Endodermal cell (in vitro differentiated cells): ENCODE data around the gene ENAH. TPM values are rescaled to one million over a fixed set of nuclear protein-coding genes. Genes with fewer than 3 reads are reported as not detected.

Experiments used
- DNase-seq: peaks from one replicate; pipeline ENCODE4 v3.0.0-alpha.2; 2017
- H3K27ac ChIP-seq: 2 replicates; pipeline ENCODE4 v1.5.1; 2013; ENCODE audit warnings: mild to moderate bottlenecking, low read depth, low read length, moderate library complexity
- H3K27me3 ChIP-seq: 2 replicates; pipeline ENCODE4 v1.6.1; 2013; ENCODE audit warnings: mild to moderate bottlenecking, low read length, moderate library complexity; ENCODE audit not compliant: insufficient read depth, control insufficient read depth, poor library complexity, severe bottlenecking
- H3K36me3 ChIP-seq: 2 replicates; pipeline ENCODE4 v1.7.0; 2013; ENCODE audit warnings: mild to moderate bottlenecking, low read length, moderate library complexity; ENCODE audit not compliant: control insufficient read depth, insufficient read depth
- H3K4me1 ChIP-seq: one replicate; pipeline ENCODE4 v1.7.0; 2013; ENCODE audit warnings: low read length; ENCODE audit not compliant: control insufficient read depth, insufficient read depth
- H3K4me3 ChIP-seq: 2 replicates; pipeline ENCODE4 v1.5.1; 2013; ENCODE audit warnings: mild to moderate bottlenecking, low read length, moderate library complexity
- H3K9ac ChIP-seq: 2 replicates; pipeline ENCODE4 v1.6.1; 2013; ENCODE audit warnings: mild to moderate bottlenecking, low read length, moderate library complexity; ENCODE audit not compliant: poor library complexity, severe bottlenecking; ENCODE audit errors: extremely low read depth
- H3K9me3 ChIP-seq: 2 replicates; pipeline ENCODE4 v1.6.1; 2013; ENCODE audit warnings: mild to moderate bottlenecking, low read length, moderate library complexity; ENCODE audit not compliant: control insufficient read depth
- H3K27ac Mint-ChIP-seq: 2 replicates; pipeline ENCODE4 v1.8.0; 2020; ENCODE audit warnings: mixed read lengths
- H3K27me3 Mint-ChIP-seq: 2 replicates; pipeline ENCODE4 v1.8.0; 2021; ENCODE audit warnings: mild to moderate bottlenecking, mixed read lengths; ENCODE audit not compliant: insufficient read depth
- H3K36me3 Mint-ChIP-seq: 2 replicates; pipeline ENCODE4 v1.8.0; 2020; ENCODE audit warnings: low read depth, mixed read lengths
- H3K4me1 Mint-ChIP-seq: 2 replicates; pipeline ENCODE4 v1.8.0; 2020; ENCODE audit warnings: mixed read lengths
- H3K4me3 Mint-ChIP-seq: 2 replicates; pipeline ENCODE4 v1.8.0; 2020; ENCODE audit warnings: mild to moderate bottlenecking, moderate library complexity, mixed read lengths
- H3K9me3 Mint-ChIP-seq: 2 replicates; pipeline ENCODE4 v1.8.0; 2020; ENCODE audit warnings: mild to moderate bottlenecking, mixed read lengths
- WGBS, 2 experiments: methylation state at CpG; one replicate each; pipeline versions ENCODE4 v1.1.5 to v1.1.7; 2013; ENCODE audit warnings: missing lambda C conversion rate in 2 of 2, mixed read lengths in 1 of 2; ENCODE audit not compliant: insufficient coverage in 1 of 2, insufficient read length in 1 of 2; 5-methylcytosine and 5-hydroxymethylcytosine counted together
- total RNA-seq, 2 donors: library from RNA; stranded (reverse); fragmentation: NEBNext Ultra II Directional in 1 of 2; extraction: Animal tissue kit (Norgen Biotek cat#: 25700) in 1 of 2; gene quantifications; 2 replicates in 1 of 2; 3 replicates in 1 of 2; pipeline ENCODE4 v1.2.1, GENCODE V29; 2021
- TF ChIP-seq, protein P1 (sequence below): fragments of 200-600 bp; sonication (generic); conservative IDR thresholded peaks from 2 replicates; pipeline ENCODE4 v1.5.0; 2021; ENCODE audit warnings: antibody characterized with exemption, mild to moderate bottlenecking

ENAH gene
- total RNA-seq, 2 donors from 2014 or later = 263 to 267 TPM

GRCh38 chr1:225449261-225449660 lies 203.7 kb downstream of the ENAH start:
- H3K9me3 Mint-ChIP-seq = no peaks in the 10 kb centered on the region
- H3K36me3 ChIP-seq = no peaks in the 10 kb centered on the region
- peak; percentile 28 for DNase-seq
- H3K9me3 ChIP-seq = no peaks in the 10 kb centered on the region
- H3K27me3 Mint-ChIP-seq = peaks cover 35% of the 10 kb centered on the region
- no peak overlapping the region for H3K27ac ChIP-seq
- 95 to 96% methylated on average over 4 to 9 of the region's 9 CpGs for WGBS, 2 experiments
- TF ChIP-seq, protein P1, sequence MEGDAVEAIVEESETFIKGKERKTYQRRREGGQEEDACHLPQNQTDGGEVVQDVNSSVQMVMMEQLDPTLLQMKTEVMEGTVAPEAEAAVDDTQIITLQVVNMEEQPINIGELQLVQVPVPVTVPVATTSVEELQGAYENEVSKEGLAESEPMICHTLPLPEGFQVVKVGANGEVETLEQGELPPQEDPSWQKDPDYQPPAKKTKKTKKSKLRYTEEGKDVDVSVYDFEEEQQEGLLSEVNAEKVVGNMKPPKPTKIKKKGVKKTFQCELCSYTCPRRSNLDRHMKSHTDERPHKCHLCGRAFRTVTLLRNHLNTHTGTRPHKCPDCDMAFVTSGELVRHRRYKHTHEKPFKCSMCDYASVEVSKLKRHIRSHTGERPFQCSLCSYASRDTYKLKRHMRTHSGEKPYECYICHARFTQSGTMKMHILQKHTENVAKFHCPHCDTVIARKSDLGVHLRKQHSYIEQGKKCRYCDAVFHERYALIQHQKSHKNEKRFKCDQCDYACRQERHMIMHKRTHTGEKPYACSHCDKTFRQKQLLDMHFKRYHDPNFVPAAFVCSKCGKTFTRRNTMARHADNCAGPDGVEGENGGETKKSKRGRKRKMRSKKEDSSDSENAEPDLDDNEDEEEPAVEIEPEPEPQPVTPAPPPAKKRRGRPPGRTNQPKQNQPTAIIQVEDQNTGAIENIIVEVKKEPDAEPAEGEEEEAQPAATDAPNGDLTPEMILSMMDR = no peak
- H3K27ac Mint-ChIP-seq = no peak overlapping the region
- no peaks in the 10 kb centered on the region for H3K36me3 Mint-ChIP-seq
- no peak overlapping the region for H3K4me3 ChIP-seq
- H3K4me3 Mint-ChIP-seq = no peak overlapping the region
- H3K4me1 Mint-ChIP-seq = peaks cover 20% of the 10 kb centered on the region
- H3K27me3 ChIP-seq = no peaks in the 10 kb centered on the region
- H3K9ac ChIP-seq = no peak overlapping the region
- H3K4me1 ChIP-seq = peaks cover 10% of the 10 kb centered on the region

- Mint-ChIP-seq H3K27me3 (peaks cover 39% of the 10 kb centered on the region), H3K4me3 (no peak overlapping the region), H3K9me3 (no peaks in the 10 kb centered on the region), H3K4me1 (peaks cover 20% of the 10 kb centered on the region), H3K36me3 (no peaks in the 10 kb centered on the region), H3K27ac (no peak overlapping the region)
- Histone ChIP-seq H3K27ac (no peak overlapping the region), H3K36me3 (no peaks in the 10 kb centered on the region), H3K27me3 (no peaks in the 10 kb centered on the region), H3K4me1 (peaks cover 10% of the 10 kb centered on the region), H3K9ac (no peak overlapping the region), H3K9me3 (no peaks in the 10 kb centered on the region), H3K4me3 (no peak overlapping the region)
- 88 to 89% methylated on average over 8 to 9 of the region's 9 CpGs for WGBS, 2 experiments
- DNase-seq = peak; percentile 44
- TF ChIP-seq, protein P1 = no peak
These were observed 204.6 kb downstream of the ENAH start for GRCh38 chr1:225448146-225448805.

GRCh38 chr1:225447650-225448089 lies 205.3 kb downstream of the ENAH start:
- H3K27me3 ChIP-seq = no peaks in the 10 kb centered on the region
- Mint-ChIP-seq H3K4me3 (no peak overlapping the region), H3K27me3 (peaks cover 40% of the 10 kb centered on the region), H3K9me3 (no peaks in the 10 kb centered on the region), H3K4me1 (peaks cover 20% of the 10 kb centered on the region), H3K27ac (no peak overlapping the region), H3K36me3 (no peaks in the 10 kb centered on the region)
- H3K9me3 ChIP-seq = no peaks in the 10 kb centered on the region
- H3K9ac ChIP-seq = no peak overlapping the region
- peaks cover 10% of the 10 kb centered on the region for H3K4me1 ChIP-seq
- DNase-seq = no peak
- TF ChIP-seq, protein P1 = no peak
- no peak overlapping the region for H3K27ac ChIP-seq
- 92 to 93% methylated on average over 7 to 8 of the region's 8 CpGs for WGBS, 2 experiments
- H3K4me3 ChIP-seq = no peak overlapping the region
- H3K36me3 ChIP-seq = no peaks in the 10 kb centered on the region
